GM12878 (cell line): ENCODE results near the gene PCDHGA1. TPM values are rescaled to one million over a fixed set of nuclear protein-coding genes. Genes with fewer than 3 reads are reported as not detected.
"Not testable (repeated sequence)": the region's sequence is repeated elsewhere in the genome, so short reads cannot be mapped to it uniquely, and the experiment has no call there.

Experiments used
- ATAC-seq: fragments of 200-7000 bp; cut with Tn5 transposase; 3 replicates; pipeline ENCODE4 v1.9.1; 2020; ENCODE audit warnings: mild to moderate bottlenecking, moderate library complexity
- BruUV-seq: library from RNA; stranded (reverse); fragments of 400-500 nt; replicated peaks from 2 replicates; lab custom pipeline; 2021; lab: Mats Ljungman, UMichigan
- CTCF ChIA-PET: fragments of 300-600 bp; sonication (Branson Sonifier 250); formaldehyde crosslinking; extraction: SDS; loops from one replicate; lab custom pipeline; 2021; ENCODE audit warnings: inconsistent platforms; lab: Yijun Ruan, JAX
- POLR2A ChIA-PET: fragments of 350-600 bp; formaldehyde crosslinking; extraction: SDS; loops from one replicate; lab custom pipeline; 2021; ENCODE audit warnings: inconsistent platforms; lab: Charles Lee
- RAD21 ChIA-PET: fragments of 300-600 bp; sonication (Branson Sonifier 250); formaldehyde crosslinking; loops from one replicate; lab custom pipeline; 2023; ENCODE audit warnings: antibody characterized with exemption; ENCODE audit not compliant: unreplicated experiment; lab: Charles Lee
- SMC1A ChIA-PET: fragments of 300-600 bp; sonication (Branson Sonifier 250); formaldehyde crosslinking; loops from one replicate; lab custom pipeline; 2023; ENCODE audit not compliant: unreplicated experiment, uncharacterized antibody; lab: Charles Lee
- DNase-seq: peaks from one replicate; pipeline ENCODE4 v3.0.0-alpha.2; 2011; ENCODE audit warnings: low read depth, low spot score
- FAIRE-seq: peaks from 3 replicates; lab custom pipeline; 2011; peaks lifted over from hg19 to GRCh38; lab: Jason Lieb, UNC
- H2AFZ ChIP-seq: 2 replicates; pipeline ENCODE4 v1.6.0; 2011; ENCODE audit warnings: low read depth, low read length, control low read depth; ENCODE audit not compliant: control insufficient read depth
- H3K27ac ChIP-seq: 2 replicates; pipeline ENCODE4 v1.5.1; 2011; ENCODE audit warnings: control low read depth; ENCODE audit not compliant: control insufficient read depth, insufficient read depth
- H3K27me3 ChIP-seq, 2 experiments: replicated peaks in 1 of 2; 2 replicates each; pipeline versions ENCODE4 v1.6.0 to v1.6.1; 2011; ENCODE audit warnings: low read length in 1 of 2; ENCODE audit not compliant: control insufficient read depth in 2 of 2, insufficient read depth in 2 of 2
- H3K36me3 ChIP-seq, 2 experiments: 2 replicates each; pipeline ENCODE4 v1.5.1; 2011; ENCODE audit warnings: low read length in 1 of 2; ENCODE audit not compliant: control insufficient read depth in 2 of 2, insufficient read depth in 2 of 2
- H3K4me1 ChIP-seq: 2 replicates; pipeline ENCODE4 v1.6.1; 2011; ENCODE audit warnings: mild to moderate bottlenecking, low read length, moderate library complexity, mixed read lengths; ENCODE audit not compliant: control insufficient read depth, insufficient read depth
- H3K4me2 ChIP-seq: 2 replicates; pipeline ENCODE4 v1.6.0; 2011; ENCODE audit warnings: control low read depth; ENCODE audit not compliant: control insufficient read depth, insufficient read depth
- H3K4me3 ChIP-seq: fragments of 200-600 bp; sonication (generic); 2 replicates; pipeline ENCODE4 v1.5.1; 2016
- H3K79me2 ChIP-seq: 2 replicates; pipeline ENCODE4 v1.6.0; 2011; ENCODE audit warnings: low read length; ENCODE audit not compliant: control insufficient read depth, insufficient read depth
- H3K9ac ChIP-seq: 2 replicates; pipeline ENCODE4 v1.8.0; 2011; ENCODE audit warnings: low read length, control low read depth, mixed read lengths; ENCODE audit not compliant: control insufficient read depth, insufficient read depth
- H3K9me3 ChIP-seq: replicated peaks from 3 replicates; pipeline ENCODE4 v1.5.1; 2011; ENCODE audit warnings: mild to moderate bottlenecking, low read length; ENCODE audit not compliant: control insufficient read depth, insufficient read depth
- H4K20me1 ChIP-seq: 2 replicates; pipeline ENCODE4 v1.6.0; 2011; ENCODE audit not compliant: control insufficient read depth, insufficient read depth
- CBX5 ChIP-seq: sonication (generic); IDR thresholded peaks from 2 replicates; pipeline ENCODE4 v1.6.1; 2016; ENCODE audit warnings: low read depth, moderate library complexity, mild to moderate bottlenecking, inconsistent platforms
- NRF1 ChIP-seq: conservative IDR thresholded peaks from 2 replicates; pipeline ENCODE4 v1.6.1; 2011; ENCODE audit warnings: mild to moderate bottlenecking, low read depth, low read length, improper control_type of control experiment
- RAD21 ChIP-seq: IDR thresholded peaks from 2 replicates; pipeline ENCODE4 v1.6.1; 2011; ENCODE audit warnings: mild to moderate bottlenecking, low read depth, low read length, moderate library complexity; ENCODE audit not compliant: insufficient read depth
- WGBS: methylation state at CpG from one replicate; pipeline ENCODE4 v1.1.6; 2016; ENCODE audit warnings: low lambda C conversion rate; ENCODE audit not compliant: insufficient replicate concordance, insufficient coverage; ENCODE audit errors: missing lambda C conversion rate; 5-methylcytosine and 5-hydroxymethylcytosine counted together
- in situ Hi-C: fragments of 300-500 bp; cut with MboI; formaldehyde crosslinking; loops from 9 replicates; pipeline ENCODE4 v1.14.3; 2018; ENCODE audit warnings: mixed read lengths
- intact Hi-C: fragments of 100-400 bp; cut with micrococcal nuclease; formaldehyde crosslinking; loops from one replicate; pipeline ENCODE4 v1.14.2; 2022; ENCODE audit not compliant: unreplicated experiment
- polyA plus RNA-seq, 11 experiments: library from polyadenylated mRNA; depleted of rRNA in 4 of 11; unstranded in 6 of 11; stranded (reverse) in 5 of 11; fragments of >200 nt; fragmentation: Nextera tagmentation in 4 of 11; fragmentation: Illumina TruSeq in 1 of 11; extraction: Ambion mirVana in 4 of 11; extraction: Trizol in 1 of 11; gene quantifications; 1 replicate in 1 of 11; 2 replicates in 10 of 11; pipeline versions ENCODE4 v1.2.1 to v1.2.3, GENCODE V29; 2011 to 2016; ENCODE audit warnings: inconsistent platforms in 2 of 11, missing spikeins in 2 of 11, low read depth in 1 of 11
- total RNA-seq, 4 experiments: library from RNA; depleted of rRNA in 3 of 4; stranded (reverse); fragments of >200 nt in 3 of 4; fragmentation: Illumina TruSeq in 1 of 4; extraction: Trizol in 1 of 4; gene quantifications; 2 replicates each; pipeline versions ENCODE4 v1.2.1 to v1.2.3, GENCODE V29; 2013 to 2021
- TF ChIP-seq, protein P1 (sequence below), 3 experiments: IDR thresholded peaks in 2 of 3; conservative IDR thresholded peaks in 1 of 3; 2 replicates each; pipeline ENCODE4 v1.5.1; 2011; ENCODE audit warnings: low read depth in 3 of 3, low read length in 3 of 3, mild to moderate bottlenecking in 3 of 3, control low read depth in 2 of 3, moderate library complexity in 2 of 3, inconsistent platforms in 1 of 3, mixed read lengths in 1 of 3; ENCODE audit not compliant: control insufficient read depth in 2 of 3, insufficient read depth in 1 of 3; ENCODE audit errors: extremely low read depth in 1 of 3

PCDHGA1 gene
- total and polyA plus RNA-seq, 10 of the 15 experiments (the other 5 are each of a cell fraction or from before 2014, with no cell fraction given), result 0.02 to 0.51 (median 0.19) TPM; not detected in 3

DNA sequence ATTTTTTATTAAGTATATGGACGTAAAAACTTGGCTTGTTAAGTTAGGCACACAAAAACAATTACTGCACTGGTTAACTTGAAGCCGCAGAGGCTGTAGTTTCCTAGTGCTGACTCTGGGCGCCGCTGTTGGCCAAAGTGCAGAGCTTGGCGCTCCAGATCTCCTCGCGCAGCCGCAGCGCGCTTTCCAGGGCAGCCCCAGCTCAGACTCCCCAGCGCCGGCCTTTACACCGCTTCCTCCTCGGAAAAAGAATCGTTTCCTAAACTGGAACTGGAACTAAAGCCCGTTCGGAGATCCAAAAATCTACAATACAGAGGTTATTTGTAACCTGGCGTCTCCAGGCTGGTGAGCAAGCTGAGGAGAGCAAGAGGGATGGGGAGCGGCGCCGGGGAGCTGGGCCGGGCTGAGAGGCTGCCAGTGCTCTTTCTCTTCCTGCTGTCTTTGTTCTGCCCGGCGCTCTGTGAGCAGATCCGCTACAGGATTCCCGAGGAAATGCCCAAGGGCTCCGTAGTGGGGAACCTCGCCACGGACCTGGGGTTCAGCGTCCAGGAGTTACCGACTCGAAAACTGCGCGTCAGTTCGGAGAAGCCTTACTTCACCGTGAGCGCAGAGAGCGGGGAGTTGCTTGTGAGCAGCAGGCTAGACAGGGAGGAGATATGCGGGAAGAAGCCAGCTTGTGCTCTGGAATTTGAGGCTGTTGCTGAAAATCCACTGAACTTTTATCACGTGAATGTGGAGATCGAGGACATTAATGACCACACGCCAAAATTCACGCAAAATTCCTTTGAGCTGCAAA, 67.6 kb downstream of the PCDHGA1 start, which contains the start of gene PCDHGB5:
Gene PCDHGB5 (plus strand): TSS at position 192 of the 796 bp plus-strand sequence. CDS start 181 bp downstream, at position 373.
- SMC1A ChIA-PET, result interaction anchor here (1.3 kb wide), 1 partner anchor 160 kb away, joined by 5 read pairs; no protein-coding TSS in a partner anchor
- RAD21 ChIA-PET, result interaction anchor here (1.4 kb wide), 1 partner anchor 15 kb away, joined by 4 read pairs; the partner anchor contains the start of gene PCDHGA10
- H3K27ac ChIP-seq, H3K4me1 ChIP-seq, H4K20me1 ChIP-seq, BruUV-seq, H3K79me2 ChIP-seq, H3K9ac ChIP-seq, DNase-seq, H3K36me3 ChIP-seq, H3K27me3 ChIP-seq, in situ Hi-C loops, H2AFZ ChIP-seq, intact Hi-C loops, H3K4me2 ChIP-seq, POLR2A ChIA-PET: not testable (repeated sequence)
- peak; percentile 82 for ATAC-seq
- WGBS, result 8% methylated on average over 26 of the region's 43 CpGs
- TF ChIP-seq, protein P1, sequence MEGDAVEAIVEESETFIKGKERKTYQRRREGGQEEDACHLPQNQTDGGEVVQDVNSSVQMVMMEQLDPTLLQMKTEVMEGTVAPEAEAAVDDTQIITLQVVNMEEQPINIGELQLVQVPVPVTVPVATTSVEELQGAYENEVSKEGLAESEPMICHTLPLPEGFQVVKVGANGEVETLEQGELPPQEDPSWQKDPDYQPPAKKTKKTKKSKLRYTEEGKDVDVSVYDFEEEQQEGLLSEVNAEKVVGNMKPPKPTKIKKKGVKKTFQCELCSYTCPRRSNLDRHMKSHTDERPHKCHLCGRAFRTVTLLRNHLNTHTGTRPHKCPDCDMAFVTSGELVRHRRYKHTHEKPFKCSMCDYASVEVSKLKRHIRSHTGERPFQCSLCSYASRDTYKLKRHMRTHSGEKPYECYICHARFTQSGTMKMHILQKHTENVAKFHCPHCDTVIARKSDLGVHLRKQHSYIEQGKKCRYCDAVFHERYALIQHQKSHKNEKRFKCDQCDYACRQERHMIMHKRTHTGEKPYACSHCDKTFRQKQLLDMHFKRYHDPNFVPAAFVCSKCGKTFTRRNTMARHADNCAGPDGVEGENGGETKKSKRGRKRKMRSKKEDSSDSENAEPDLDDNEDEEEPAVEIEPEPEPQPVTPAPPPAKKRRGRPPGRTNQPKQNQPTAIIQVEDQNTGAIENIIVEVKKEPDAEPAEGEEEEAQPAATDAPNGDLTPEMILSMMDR (IDR thresholded peaks at IDR 0.05 in 2 of 3, conservative IDR thresholded peaks at IDR 0.05 in 1 of 3; ENCODE audit: control insufficient read depth in 2 of 3, extremely low read depth in 1 of 3, insufficient read depth in 1 of 3, low read depth in 3 of 3, low read length in 3 of 3), result peak; percentile 40 to 57 (median 41); a peak in 5 of 6 replicates
- peak; percentile 37 for TF ChIP-seq RAD21
- TF ChIP-seq NRF1, result 0 out of 2 replicates have a peak, but pooled peaks have one; percentile 12
- TF ChIP-seq CBX5, result peak; percentile 60; the same call in 1 of the 2 replicates
- peaks cover 18% of the 10 kb centered on the region; the same call in 2 of the 3 replicates for H3K9me3 ChIP-seq
- peak within 1 kb of the TSS; percentile 53; the same call in 1 of the 2 replicates for H3K4me3 ChIP-seq
- CTCF ChIA-PET, result interaction anchor here (0.9 to 1.7 kb wide), 10 partner anchors 10 to 166 kb away, joined by 3 to 8 read pairs (median 4); partner anchors contain the start of genes PCDHGA1, PCDHGA10, PCDHGA12 and PCDHGB3
- peak; percentile 38 for FAIRE-seq
